Stimulated activated CD4-positive, alpha-beta T cell treated with anti-CD3 and anti-CD28 coated beads, TNF-alpha, amount 100 ng/mL, for 24 hours (primary cell): ENCODE data around the gene OR52K2.
"Not testable (repeated sequence)": the region's sequence is repeated elsewhere in the genome, so short reads cannot be mapped to it uniquely, and the experiment has no call there.

Experiments used
- DNase-seq, 3 experiments: peaks; one replicate each; pipeline ENCODE4 v3.0.0-alpha.2; 2020; ENCODE audit warnings: low read depth in 3 of 3

OR52K2 gene

DNA sequence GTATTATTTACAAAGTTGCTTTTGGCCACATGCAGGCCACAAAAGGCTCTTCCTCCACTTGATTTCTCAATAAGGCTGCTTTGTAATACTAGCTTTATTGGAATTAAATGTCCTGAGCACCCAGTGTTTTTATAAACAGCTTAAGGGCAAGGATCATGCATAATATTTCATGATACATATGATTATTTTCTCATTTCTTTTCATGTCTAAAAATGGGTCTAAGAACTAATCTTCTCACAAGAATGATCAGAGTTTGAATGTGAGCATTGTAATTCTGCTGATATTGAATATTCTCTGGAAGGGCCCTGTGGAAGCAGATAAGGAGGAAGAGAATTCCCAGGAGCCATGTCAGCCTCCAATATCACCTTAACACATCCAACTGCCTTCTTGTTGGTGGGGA lies at the start of gene OR52K2:
TSS of gene OR52K2 (plus strand) at position 301 of the 400 bp plus-strand sequence. CDS start at position 346, 45 bp downstream.
- DNase-seq: no peak

- not testable (repeated sequence) for DNase-seq
Measured at GRCh38 chr11:4406206-4406605, 42.9 kb upstream of the OR52K2 start.

- no peak for DNase-seq
Measured at GRCh38 chr11:4416306-4416705, 32.8 kb upstream of the OR52K2 start.

DNA sequence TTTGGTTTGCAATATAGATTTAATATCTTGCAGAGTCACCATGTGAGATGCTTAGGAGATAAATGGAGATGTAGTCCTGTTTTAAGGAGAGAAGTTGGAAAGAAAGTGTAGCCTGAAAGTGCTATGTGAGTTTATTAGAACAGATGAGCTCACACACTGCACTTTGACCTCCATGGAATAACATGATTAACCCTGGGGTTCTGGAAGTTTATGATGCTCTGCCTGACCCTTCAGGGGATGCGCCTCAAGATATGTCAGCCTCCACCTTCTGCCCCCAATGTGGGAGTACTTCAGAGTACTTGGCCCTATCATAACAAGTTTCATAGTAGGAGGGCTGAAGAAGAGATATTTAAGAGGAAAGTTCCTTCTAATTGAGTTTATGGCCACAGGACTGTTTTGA lies 32.3 kb upstream of the OR52K2 start:
- DNase-seq: no peak

- no peak for DNase-seq
Measured at GRCh38 chr11:4418403-4418802, 30.7 kb upstream of the OR52K2 start.

- DNase-seq: no peak
Measured at GRCh38 chr11:4430051-4430450, 19.0 kb upstream of the OR52K2 start.

DNA sequence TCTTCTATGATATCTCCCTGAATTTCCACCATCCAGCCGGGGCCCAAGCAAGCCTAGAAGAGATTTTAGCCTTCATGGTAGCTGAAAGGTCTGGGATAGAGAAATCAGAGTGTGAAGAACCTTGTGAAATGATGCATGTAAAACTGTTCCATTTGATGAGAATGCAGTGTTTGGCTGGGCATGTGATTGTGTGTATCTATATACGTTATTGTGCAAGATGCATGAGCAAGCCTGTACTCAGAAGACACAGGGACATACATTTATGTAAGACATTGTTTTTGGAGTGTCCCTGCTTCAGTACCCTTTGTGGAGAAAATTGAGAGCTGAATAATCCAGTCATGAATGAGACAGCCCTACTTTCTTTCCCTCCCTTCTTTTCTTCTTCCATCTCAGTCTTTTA lies 15.2 kb upstream of the OR52K2 start:
- DNase-seq: no peak

DNA sequence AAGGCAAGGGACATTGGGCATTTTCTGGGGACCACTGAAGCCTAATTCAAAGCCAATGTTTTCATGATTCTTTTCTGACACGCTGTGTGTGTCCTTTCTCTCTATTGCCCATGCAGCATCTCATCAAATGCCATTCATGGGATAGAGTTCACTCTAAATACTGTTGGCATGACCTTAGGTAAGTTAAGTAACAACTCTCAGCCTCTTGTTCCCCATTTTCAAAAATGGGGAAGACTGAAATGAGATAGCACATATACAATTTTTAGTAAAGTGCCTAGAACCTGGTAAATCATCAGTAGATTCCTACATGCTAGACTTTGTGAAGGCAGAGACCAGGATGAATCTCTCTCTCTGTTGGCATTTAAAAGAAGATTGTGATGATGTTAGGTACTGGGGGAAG lies 12.7 kb upstream of the OR52K2 start:
- DNase-seq: no peak

- no peak for DNase-seq
Measured at GRCh38 chr11:4441515-4441914, 7.6 kb upstream of the OR52K2 start.

DNA sequence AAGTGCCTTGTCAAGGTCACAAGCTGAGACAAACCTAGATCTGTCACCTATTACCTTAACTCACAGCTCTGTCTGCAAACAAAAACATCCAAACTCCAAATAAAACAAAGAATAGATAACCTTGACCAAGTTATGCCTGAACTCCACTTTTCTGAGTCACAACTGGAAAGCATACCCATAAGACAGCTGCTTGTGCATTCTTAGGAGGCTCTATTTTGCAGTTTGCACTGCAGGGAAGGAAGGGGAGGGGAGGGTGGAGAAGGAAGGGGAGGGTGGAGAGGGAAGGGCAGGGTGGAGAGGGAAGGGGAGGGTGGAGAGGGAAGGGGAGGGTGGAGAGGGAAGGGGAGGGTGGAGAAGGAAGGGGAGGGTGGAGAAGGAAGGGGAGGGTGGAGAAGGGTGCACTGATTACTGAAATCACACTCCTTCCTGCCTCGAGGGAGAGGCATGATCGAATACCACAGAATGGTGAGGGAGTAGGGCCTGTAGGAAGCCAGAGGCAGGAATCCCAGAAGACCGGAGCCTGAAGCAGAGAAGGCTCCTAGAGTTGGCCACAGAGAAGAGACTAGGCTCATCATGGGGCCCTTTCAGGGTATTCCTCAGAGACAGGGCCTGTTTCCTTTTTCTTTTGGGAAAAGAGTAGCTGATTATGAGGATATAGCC lies 5.7 kb upstream of the OR52K2 start:
- DNase-seq: no peak

- no peak for DNase-seq
Measured at GRCh38 chr11:4453118-4453517, 4.0 kb downstream of the OR52K2 start.

DNA sequence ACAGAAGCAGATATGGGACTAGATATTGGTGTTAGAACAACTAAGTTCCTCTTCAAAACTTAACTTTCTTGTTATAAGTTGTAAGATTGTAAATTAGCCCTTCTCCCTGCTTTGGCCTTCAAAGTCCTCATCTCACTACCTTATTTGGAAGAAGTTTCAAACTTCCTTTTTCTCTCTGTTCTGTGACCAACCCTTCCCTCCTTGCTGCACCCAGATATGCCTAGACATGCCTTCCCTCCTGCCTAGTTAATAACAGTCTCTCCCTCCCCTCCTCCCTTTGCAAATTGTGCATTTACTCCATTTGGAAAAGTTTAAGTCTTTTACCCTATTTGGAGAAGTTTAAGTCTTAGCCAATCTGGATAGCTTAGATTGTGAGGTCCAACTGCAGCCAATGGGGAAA lies 4.9 kb downstream of the OR52K2 start:
- no peak for DNase-seq

DNA sequence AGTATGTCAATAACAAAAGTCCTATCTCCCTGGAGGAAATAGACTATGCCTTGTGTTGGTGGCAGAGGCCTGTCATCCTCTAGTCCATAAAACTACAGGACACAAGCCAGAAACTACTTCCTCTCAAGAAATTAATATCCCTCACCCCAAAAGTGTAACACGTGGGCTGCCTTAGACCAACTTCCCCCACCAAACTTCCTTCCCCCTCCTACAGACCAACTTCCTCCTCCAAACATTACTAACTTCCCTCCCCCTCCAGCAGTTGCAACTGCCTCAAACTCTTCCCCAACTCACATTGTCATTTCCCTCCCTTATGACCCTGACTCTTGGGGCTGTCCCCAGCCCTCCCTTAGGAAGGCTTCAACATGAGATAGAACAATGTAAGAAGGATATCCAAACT lies 6.3 kb downstream of the OR52K2 start:
- DNase-seq: no peak

DNA sequence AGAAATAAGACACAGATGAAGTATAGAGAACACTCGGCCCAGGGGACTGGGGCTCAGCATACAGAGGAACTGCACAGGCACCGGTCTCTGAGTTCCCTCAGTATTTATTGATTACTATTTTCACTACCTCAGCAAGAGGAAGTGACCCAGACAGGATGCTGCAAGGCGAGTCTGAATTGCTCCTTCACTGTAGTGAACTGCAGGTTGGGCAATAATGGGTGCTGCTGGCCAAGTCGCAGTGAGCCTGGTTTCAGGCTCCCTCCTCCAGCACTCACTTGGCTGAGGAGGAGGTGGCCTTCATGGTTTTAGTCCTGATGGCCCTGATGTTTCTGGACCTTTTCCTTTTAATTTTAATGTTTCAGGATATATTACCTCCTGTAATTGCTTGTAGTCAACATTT lies 10.4 kb downstream of the OR52K2 start:
- DNase-seq: no peak

DNA sequence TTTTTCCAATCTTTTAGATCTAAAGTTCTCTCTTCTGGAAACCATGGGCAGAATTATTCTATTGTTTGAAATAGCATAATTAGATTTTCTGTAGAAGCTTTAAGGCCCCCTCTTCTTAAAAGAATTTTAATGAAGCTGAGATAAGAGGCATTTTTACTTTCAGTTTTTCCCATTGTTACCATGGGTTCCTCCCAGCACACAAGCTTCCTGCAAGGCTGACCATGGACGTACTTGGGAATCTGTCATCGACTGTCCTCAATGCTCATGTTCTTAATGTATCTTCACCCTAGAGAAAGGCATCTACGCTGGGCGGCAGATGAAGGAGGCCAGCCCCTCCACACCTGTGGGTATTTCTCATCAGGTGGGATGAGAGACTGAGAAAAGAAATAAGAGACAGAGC lies 11.1 kb downstream of the OR52K2 start:
- DNase-seq: no peak

GRCh38 chr11:4464216-4465159 lies 15.4 kb downstream of the OR52K2 start:
- no peak for DNase-seq

GRCh38 chr11:4465407-4465806 lies 16.3 kb downstream of the OR52K2 start:
- no peak for DNase-seq

- no peak for DNase-seq
Measured at GRCh38 chr11:4466131-4466870, 17.2 kb downstream of the OR52K2 start.

- DNase-seq: no peak
Measured at GRCh38 chr11:4466871-4467442, 17.9 kb downstream of the OR52K2 start.

DNA sequence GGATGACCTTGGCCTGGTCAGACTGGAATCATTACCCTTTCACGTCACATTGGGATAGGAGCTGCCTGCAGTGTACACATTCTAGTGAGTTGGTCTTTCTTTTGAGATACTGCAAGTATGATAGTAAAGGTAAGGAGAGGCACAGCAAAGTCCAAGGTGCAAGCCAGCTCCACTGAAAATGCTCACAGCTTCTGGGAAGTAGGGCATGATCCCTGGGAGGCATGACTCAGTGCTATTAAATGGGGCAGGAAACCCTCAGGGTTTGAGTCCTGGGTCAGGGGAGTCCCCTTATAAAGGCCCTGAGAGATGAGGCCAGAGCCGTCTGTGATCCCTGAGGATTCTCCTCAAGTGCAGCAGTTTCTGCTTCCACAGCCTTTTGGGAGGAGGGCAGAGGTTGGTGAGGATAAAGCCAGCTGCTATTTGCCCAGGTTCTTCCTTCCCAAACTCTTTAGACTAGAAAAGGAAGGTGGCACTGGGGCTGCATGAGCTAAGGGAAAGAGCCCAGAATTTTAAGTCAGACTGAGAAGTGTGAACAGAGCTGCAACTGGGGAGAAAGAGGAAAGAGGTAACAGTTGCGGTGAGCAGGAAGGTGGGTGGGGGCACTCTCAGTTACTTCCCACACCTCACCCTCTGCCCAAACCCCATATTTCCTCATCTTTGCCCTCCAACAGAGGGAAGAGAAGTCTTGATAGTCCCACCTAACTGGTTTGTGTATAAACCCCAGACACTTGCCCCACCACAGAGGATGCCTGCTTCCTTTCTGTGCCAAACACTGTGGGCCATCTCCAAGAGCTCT lies 18.9 kb downstream of the OR52K2 start:
- no peak for DNase-seq

DNA sequence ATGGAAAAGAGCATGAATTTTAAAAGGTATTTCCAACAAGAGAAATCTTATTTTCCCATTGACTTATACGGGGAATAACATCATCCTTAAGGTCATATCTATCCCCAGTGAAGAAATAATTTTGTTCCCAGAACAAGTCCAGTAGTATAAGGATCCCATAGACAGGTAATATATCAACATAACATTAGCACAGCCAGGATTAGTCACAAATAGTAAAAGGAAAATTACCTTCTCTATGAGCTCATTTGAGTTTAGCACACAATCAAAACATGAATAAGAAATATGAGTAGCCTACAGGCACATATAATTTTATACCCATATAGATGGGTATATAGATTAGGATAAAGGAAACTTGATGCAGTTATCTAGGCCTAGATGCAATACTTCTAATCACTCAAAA lies 30.5 kb downstream of the OR52K2 start:
- DNase-seq: no peak
